ENCODE results near the gene FOXP2. TPM values are rescaled to one million over a fixed set of nuclear protein-coding genes. Genes with fewer than 3 reads are reported as not detected.

Gene FOXP2
- total and polyA plus RNA-seq, 5 donors: 0.66 to 4.5 (median 2.1) TPM

- no peaks in the 10 kb centered on the region for H3K4me1 ChIP-seq (ENCODE audit: control insufficient read depth, insufficient read depth, low read length)
- 74% methylated on average over 3 of the region's 3 CpGs for WGBS
Observed at GRCh38 chr7:114689406-114689805, 274.8 kb downstream of the FOXP2 start.

GRCh38 chr7:114691605-114692004 lies 277.0 kb downstream of the FOXP2 start:
- Histone ChIP-seq H3K4me3 (ENCODE audit: low read length) (no peak overlapping the region), H3K27ac (ENCODE audit: low read length) (no peak overlapping the region), H3K9me3 (ENCODE audit: control insufficient read depth, low read length) (no peaks in the 10 kb centered on the region), H3K4me1 (ENCODE audit: control insufficient read depth, insufficient read depth, low read length) (no peaks in the 10 kb centered on the region), H3K27me3 (ENCODE audit: control insufficient read depth, insufficient read depth) (no peaks in the 10 kb centered on the region)
- DNase-seq: no peak
- no peak for ATAC-seq
- intact Hi-C loops (cut with DNase I): no loop called here
- 88% methylated on average over 6 of the region's 6 CpGs for WGBS

More at GRCh38 chr7:114689406-114689805, 274.8 kb downstream of the FOXP2 start:
- intact Hi-C loops (cut with DNase I): no loop called here
- no peak for DNase-seq
- no peaks in the 10 kb centered on the region for H3K9me3 ChIP-seq (ENCODE audit: control insufficient read depth, low read length)
- no peak for ATAC-seq
- no peak overlapping the region for H3K4me3 ChIP-seq (ENCODE audit: low read length)
- no peaks in the 10 kb centered on the region for H3K27me3 ChIP-seq (ENCODE audit: control insufficient read depth, insufficient read depth)
- H3K27ac ChIP-seq (ENCODE audit: low read length): no peak overlapping the region

- H3K27ac ChIP-seq (ENCODE audit: low read length): no peak overlapping the region
- H3K4me3 ChIP-seq (ENCODE audit: low read length): no peak overlapping the region
- no peak for ATAC-seq
- intact Hi-C loops (cut with DNase I): no loop called here
- 94% methylated on average over 4 of the region's 4 CpGs for WGBS
- no peak for DNase-seq
- H3K9me3 ChIP-seq (ENCODE audit: control insufficient read depth, low read length): no peaks in the 10 kb centered on the region
- H3K4me1 ChIP-seq (ENCODE audit: control insufficient read depth, insufficient read depth, low read length): no peaks in the 10 kb centered on the region
- H3K27me3 ChIP-seq (ENCODE audit: control insufficient read depth, insufficient read depth): no peaks in the 10 kb centered on the region
Observed at GRCh38 chr7:114695182-114695581, 280.6 kb downstream of the FOXP2 start.

GRCh38 chr7:114700247-114700928 lies 285.8 kb downstream of the FOXP2 start:
- ATAC-seq: no peak
- no peaks in the 10 kb centered on the region for H3K4me1 ChIP-seq (ENCODE audit: control insufficient read depth, insufficient read depth, low read length)
- H3K27me3 ChIP-seq (ENCODE audit: control insufficient read depth, insufficient read depth): no peaks in the 10 kb centered on the region
- DNase-seq: no peak
- 88% methylated on average over 3 of the region's 3 CpGs for WGBS
- no peak overlapping the region for H3K4me3 ChIP-seq (ENCODE audit: low read length)
- intact Hi-C loops (cut with DNase I): no loop called here
- H3K27ac ChIP-seq (ENCODE audit: low read length): no peak overlapping the region
- no peaks in the 10 kb centered on the region for H3K9me3 ChIP-seq (ENCODE audit: control insufficient read depth, low read length)

- H3K27me3 ChIP-seq (ENCODE audit: control insufficient read depth, insufficient read depth): no peaks in the 10 kb centered on the region
- intact Hi-C loops (cut with DNase I): no loop called here
- ATAC-seq (no peak), DNase-seq (no peak)
- 37% methylated on average over 6 of the region's 6 CpGs for WGBS
- H3K4me1 ChIP-seq (ENCODE audit: control insufficient read depth, insufficient read depth, low read length): no peaks in the 10 kb centered on the region
- no peaks in the 10 kb centered on the region for H3K9me3 ChIP-seq (ENCODE audit: control insufficient read depth, low read length)
- no peak overlapping the region for H3K4me3 ChIP-seq (ENCODE audit: low read length)
- H3K27ac ChIP-seq (ENCODE audit: low read length): no peak overlapping the region
Observed at GRCh38 chr7:114703677-114704076, 289.1 kb downstream of the FOXP2 start.

GRCh38 chr7:114708646-114709045 lies 294.0 kb downstream of the FOXP2 start:
- no peaks in the 10 kb centered on the region for H3K27me3 ChIP-seq (ENCODE audit: control insufficient read depth, insufficient read depth)
- H3K27ac ChIP-seq (ENCODE audit: low read length): no peak overlapping the region
- no peaks in the 10 kb centered on the region for H3K4me1 ChIP-seq (ENCODE audit: control insufficient read depth, insufficient read depth, low read length)
- H3K4me3 ChIP-seq (ENCODE audit: low read length): no peak overlapping the region
- DNase-seq (no peak), ATAC-seq (no peak)
- H3K9me3 ChIP-seq (ENCODE audit: control insufficient read depth, low read length): no peaks in the 10 kb centered on the region
- intact Hi-C loops (cut with DNase I): no loop called here
- WGBS: 64% methylated on average over 6 of the region's 6 CpGs

GRCh38 chr7:114710499-114710898 lies 295.9 kb downstream of the FOXP2 start:
- no peaks in the 10 kb centered on the region for H3K27me3 ChIP-seq (ENCODE audit: control insufficient read depth, insufficient read depth)
- H3K9me3 ChIP-seq (ENCODE audit: control insufficient read depth, low read length): no peaks in the 10 kb centered on the region
- intact Hi-C loops (cut with DNase I): no loop called here
- ATAC-seq (no peak), DNase-seq (no peak)
- no peak overlapping the region for H3K4me3 ChIP-seq (ENCODE audit: low read length)
- no peak overlapping the region for H3K27ac ChIP-seq (ENCODE audit: low read length)
- H3K4me1 ChIP-seq (ENCODE audit: control insufficient read depth, insufficient read depth, low read length): no peaks in the 10 kb centered on the region
- 79% methylated on average over 5 of the region's 5 CpGs for WGBS

GRCh38 chr7:114711241-114711640 lies 296.6 kb downstream of the FOXP2 start:
- intact Hi-C loops (cut with DNase I): no loop called here

GRCh38 chr7:114715907-114716306 lies 301.3 kb downstream of the FOXP2 start:
- DNase-seq (no peak), ATAC-seq (no peak)
- intact Hi-C loops (cut with DNase I): no loop called here
- Histone ChIP-seq H3K27me3 (ENCODE audit: control insufficient read depth, insufficient read depth) (no peaks in the 10 kb centered on the region), H3K27ac (ENCODE audit: low read length) (no peak overlapping the region), H3K4me1 (ENCODE audit: control insufficient read depth, insufficient read depth, low read length) (no peaks in the 10 kb centered on the region), H3K9me3 (ENCODE audit: control insufficient read depth, low read length) (no peaks in the 10 kb centered on the region), H3K4me3 (ENCODE audit: low read length) (no peak overlapping the region)
- 51% methylated on average over 3 of the region's 3 CpGs for WGBS

More at GRCh38 chr7:114711241-114711640, 296.6 kb downstream of the FOXP2 start:
- Histone ChIP-seq H3K27ac (ENCODE audit: low read length) (no peak overlapping the region), H3K4me3 (ENCODE audit: low read length) (no peak overlapping the region), H3K9me3 (ENCODE audit: control insufficient read depth, low read length) (no peaks in the 10 kb centered on the region), H3K4me1 (ENCODE audit: control insufficient read depth, insufficient read depth, low read length) (no peaks in the 10 kb centered on the region), H3K27me3 (ENCODE audit: control insufficient read depth, insufficient read depth) (no peaks in the 10 kb centered on the region)
- ATAC-seq (no peak), DNase-seq (no peak)
- 63% methylated on average over 4 of the region's 4 CpGs for WGBS

GRCh38 chr7:114718861-114719260 lies 304.2 kb downstream of the FOXP2 start:
- H3K4me1 ChIP-seq (ENCODE audit: control insufficient read depth, insufficient read depth, low read length): no peaks in the 10 kb centered on the region
- no peak overlapping the region for H3K4me3 ChIP-seq (ENCODE audit: low read length)
- ATAC-seq (no peak), DNase-seq (no peak)
- WGBS: 74% methylated on average over 3 of the region's 3 CpGs
- intact Hi-C loops (cut with DNase I): no loop called here
- no peaks in the 10 kb centered on the region for H3K9me3 ChIP-seq (ENCODE audit: control insufficient read depth, low read length)
- H3K27me3 ChIP-seq (ENCODE audit: control insufficient read depth, insufficient read depth): no peaks in the 10 kb centered on the region
- no peak overlapping the region for H3K27ac ChIP-seq (ENCODE audit: low read length)

GRCh38 chr7:114720725-114721124 lies 306.1 kb downstream of the FOXP2 start:
- 44% methylated on average over 4 of the region's 4 CpGs for WGBS
- Histone ChIP-seq H3K27ac (ENCODE audit: low read length) (no peak overlapping the region), H3K9me3 (ENCODE audit: control insufficient read depth, low read length) (no peaks in the 10 kb centered on the region), H3K27me3 (ENCODE audit: control insufficient read depth, insufficient read depth) (no peaks in the 10 kb centered on the region), H3K4me1 (ENCODE audit: control insufficient read depth, insufficient read depth, low read length) (no peaks in the 10 kb centered on the region), H3K4me3 (ENCODE audit: low read length) (no peak overlapping the region)
- no peak for DNase-seq
- intact Hi-C loops (cut with DNase I): no loop called here
- no peak for ATAC-seq

- H3K27ac ChIP-seq (ENCODE audit: low read length): no peak overlapping the region
- no peaks in the 10 kb centered on the region for H3K27me3 ChIP-seq (ENCODE audit: control insufficient read depth, insufficient read depth)
- H3K4me1 ChIP-seq (ENCODE audit: control insufficient read depth, insufficient read depth, low read length): no peaks in the 10 kb centered on the region
- H3K9me3 ChIP-seq (ENCODE audit: control insufficient read depth, low read length): no peaks in the 10 kb centered on the region
- no peak for DNase-seq
- intact Hi-C loops (cut with DNase I): no loop called here
- no peak overlapping the region for H3K4me3 ChIP-seq (ENCODE audit: low read length)
- no peak for ATAC-seq
Observed at GRCh38 chr7:114722562-114722961, 307.9 kb downstream of the FOXP2 start.

Measured in right cardiac atrium (tissue), 5 donors.